Measurements from ENCODE around the gene PDPN. TPM values are rescaled to one million over a fixed set of nuclear protein-coding genes. Genes with fewer than 3 reads are reported as not detected.

The PDPN gene
- total and polyA plus RNA-seq, 9 donors: 17.6 to 65.4 (median 41.4) TPM

DNA sequence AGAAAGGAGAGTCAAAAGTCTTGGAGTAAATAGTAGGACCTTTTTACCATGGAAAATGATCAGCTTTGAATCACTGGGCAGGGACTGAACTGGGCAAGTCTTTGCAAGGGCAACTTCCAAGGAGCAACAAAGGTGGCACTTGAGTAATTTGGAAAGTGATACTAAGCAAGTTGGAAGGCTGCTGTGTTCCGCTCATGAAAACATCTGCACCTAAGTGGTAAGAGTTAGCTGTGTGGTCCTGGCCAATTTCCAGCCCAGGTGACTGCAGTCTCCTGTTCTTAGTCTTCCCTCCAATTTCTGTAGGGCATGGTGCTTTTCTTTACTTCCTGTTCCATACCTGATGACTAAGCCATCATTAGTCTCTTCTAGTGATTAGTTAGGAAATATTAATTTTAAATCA, 80.8 kb downstream of the PDPN start:
- no peaks in the 10 kb centered on the region for H3K9me3 ChIP-seq
- no peaks in the 10 kb centered on the region for H3K36me3 ChIP-seq
- WGBS, 3 donors: 77 to 100% (median 98%) methylated on average over 1 of the region's 1 CpG
- no peak overlapping the region for H3K27ac ChIP-seq
- H3K4me3 ChIP-seq: no peak overlapping the region
- DNase-seq: no peak
- TF ChIP-seq EP300 (IDR thresholded peaks at IDR 0.05) (no peak), POLR2A (IDR thresholded peaks at IDR 0.05) (no peak)
- TF ChIP-seq, protein P1, sequence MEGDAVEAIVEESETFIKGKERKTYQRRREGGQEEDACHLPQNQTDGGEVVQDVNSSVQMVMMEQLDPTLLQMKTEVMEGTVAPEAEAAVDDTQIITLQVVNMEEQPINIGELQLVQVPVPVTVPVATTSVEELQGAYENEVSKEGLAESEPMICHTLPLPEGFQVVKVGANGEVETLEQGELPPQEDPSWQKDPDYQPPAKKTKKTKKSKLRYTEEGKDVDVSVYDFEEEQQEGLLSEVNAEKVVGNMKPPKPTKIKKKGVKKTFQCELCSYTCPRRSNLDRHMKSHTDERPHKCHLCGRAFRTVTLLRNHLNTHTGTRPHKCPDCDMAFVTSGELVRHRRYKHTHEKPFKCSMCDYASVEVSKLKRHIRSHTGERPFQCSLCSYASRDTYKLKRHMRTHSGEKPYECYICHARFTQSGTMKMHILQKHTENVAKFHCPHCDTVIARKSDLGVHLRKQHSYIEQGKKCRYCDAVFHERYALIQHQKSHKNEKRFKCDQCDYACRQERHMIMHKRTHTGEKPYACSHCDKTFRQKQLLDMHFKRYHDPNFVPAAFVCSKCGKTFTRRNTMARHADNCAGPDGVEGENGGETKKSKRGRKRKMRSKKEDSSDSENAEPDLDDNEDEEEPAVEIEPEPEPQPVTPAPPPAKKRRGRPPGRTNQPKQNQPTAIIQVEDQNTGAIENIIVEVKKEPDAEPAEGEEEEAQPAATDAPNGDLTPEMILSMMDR (IDR thresholded peaks at IDR 0.05): no peak
- H3K4me1 ChIP-seq (ENCODE audit: insufficient read depth): peaks cover 1% of the 10 kb centered on the region
- H3K27me3 ChIP-seq: no peaks in the 10 kb centered on the region
- intact Hi-C loops (cut with DNase I): loop anchor here in 3 of 4 donors (2.0 to 10.0 kb wide), 5 partner anchors 80 to 298 kb away; partner anchors contain the start of gene PDPN (in 1 of the 3)

DNA sequence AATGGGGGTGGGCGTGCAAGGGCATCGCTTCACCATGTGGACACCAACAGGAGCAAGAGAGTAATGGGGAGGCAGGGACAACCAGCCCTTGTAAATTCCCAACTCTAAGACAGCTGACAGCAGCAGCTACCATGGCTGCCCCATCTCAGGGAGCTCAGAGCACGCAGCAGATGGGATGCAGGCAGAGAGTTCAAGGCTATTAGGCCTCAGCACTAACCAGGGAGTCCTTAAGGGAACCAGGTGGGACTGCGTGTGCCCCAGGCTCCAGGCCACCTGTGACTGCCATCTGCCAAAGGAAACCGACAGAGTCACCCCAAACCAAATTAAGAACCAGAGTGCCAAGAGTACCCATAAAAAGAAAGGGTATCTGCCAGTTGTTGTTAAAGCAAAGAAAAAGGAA, 82.7 kb downstream of the PDPN start:
- Histone ChIP-seq H3K36me3 (no peaks in the 10 kb centered on the region), H3K27me3 (no peaks in the 10 kb centered on the region), H3K4me1 (ENCODE audit: insufficient read depth) (peaks cover 1% of the 10 kb centered on the region), H3K27ac (no peak overlapping the region), H3K9me3 (no peaks in the 10 kb centered on the region), H3K4me3 (no peak overlapping the region)
- WGBS, 3 donors: 72 to 87% (median 77%) methylated on average over 5 of the region's 5 CpGs
- TF ChIP-seq, protein P1 (IDR thresholded peaks at IDR 0.05): no peak
- no peak for TF ChIP-seq EP300 (IDR thresholded peaks at IDR 0.05)
- TF ChIP-seq POLR2A (IDR thresholded peaks at IDR 0.05): no peak
- intact Hi-C loops (cut with DNase I): loop anchor here (5.0 to 10.0 kb wide), 6 partner anchors 82 to 296 kb away; partner anchors contain the start of gene PDPN (in 1 of the 4)
- no peak for DNase-seq

Small RNA genes lying within 50 kb of the gene (small RNA-seq; reads per million reads assigned to genes)
- not detected for gene RNA5SP41

Other genes starting within 250 kb of the PDPN start
- not detected for gene PRAMEF14, start 236.7 kb upstream of the PDPN start, total RNA-seq
- gene PRAMEF14, start 236.7 kb upstream of the PDPN start, polyA plus RNA-seq: not detected
- gene PRAMEF19, start 211.9 kb upstream of the PDPN start, total RNA-seq: not detected
- gene PRAMEF19, start 211.9 kb upstream of the PDPN start, polyA plus RNA-seq: not detected
- gene PRAMEF17, start 194.2 kb upstream of the PDPN start, total RNA-seq: not detected
- not detected for gene PRAMEF17, start 194.2 kb upstream of the PDPN start, polyA plus RNA-seq
- not detected for gene PRAMEF20, start 173.4 kb upstream of the PDPN start, total RNA-seq
- gene PRAMEF20, start 173.4 kb upstream of the PDPN start, polyA plus RNA-seq: not detected
- under 1 TPM in 1 of 7 donors, not detected in 6; 0.10 TPM for gene LRRC38, start 69.8 kb upstream of the PDPN start, total RNA-seq
- under 1 TPM; 0.27 to 0.44 TPM for gene LRRC38, start 69.8 kb upstream of the PDPN start, polyA plus RNA-seq
- 10 to 100 TPM; 32.3 to 81.9 (median 72.4) TPM for gene PRDM2, start 116.4 kb downstream of the PDPN start, total RNA-seq
- 10 to 100 TPM; 30.0 to 41.4 TPM for gene PRDM2, start 116.4 kb downstream of the PDPN start, polyA plus RNA-seq